GM23338 (cell line): Measurements from ENCODE around the gene OR2F1. TPM values are rescaled to one million over a fixed set of nuclear protein-coding genes. Genes with fewer than 3 reads are reported as not detected.

Experiments used
- ATAC-seq: fragments of 200-7000 bp; cut with Tn5 transposase; 3 replicates; pipeline ENCODE4 v1.9.1; 2020
- DNase-seq: peaks from one replicate; pipeline ENCODE4 v3.0.0-alpha.2; 2015; ENCODE audit warnings: low spot score
- H2AFZ ChIP-seq: fragments of 200-600 bp; sonication (generic); 2 replicates; pipeline ENCODE4 v1.8.0; 2016; ENCODE audit warnings: antibody characterized with exemption, mild to moderate bottlenecking, moderate library complexity
- H3F3A ChIP-seq: fragments of 200-600 bp; sonication (generic); replicated peaks from 2 replicates; pipeline ENCODE4 v1.8.0; 2017; ENCODE audit warnings: antibody characterized with exemption, mixed run types, low read depth
- H3K27ac ChIP-seq: fragments of 200-600 bp; sonication (generic); 2 replicates; pipeline ENCODE4 v1.6.1; 2016; ENCODE audit warnings: low read depth
- H3K27me3 ChIP-seq: fragments of 200-600 bp; sonication (generic); 2 replicates; pipeline ENCODE4 v1.8.0; 2016; ENCODE audit warnings: mild to moderate bottlenecking, mixed run types, moderate library complexity; ENCODE audit not compliant: insufficient read depth
- H3K36me3 ChIP-seq: fragments of 200-600 bp; sonication (generic); 2 replicates; pipeline ENCODE4 v1.8.0; 2016; ENCODE audit warnings: mild to moderate bottlenecking; ENCODE audit not compliant: insufficient read depth
- H3K4me1 ChIP-seq: fragments of 200-600 bp; sonication (generic); 2 replicates; pipeline ENCODE4 v1.8.0; 2016; ENCODE audit warnings: mild to moderate bottlenecking, moderate library complexity; ENCODE audit not compliant: insufficient read depth
- H3K4me2 ChIP-seq: fragments of 200-600 bp; sonication (generic); 2 replicates; pipeline ENCODE4 v1.7.1; 2017; ENCODE audit warnings: mixed run types
- H3K4me3 ChIP-seq: fragments of 200-600 bp; sonication (generic); 2 replicates; pipeline ENCODE4 v1.6.1; 2016; ENCODE audit warnings: mixed run types
- H3K79me2 ChIP-seq: fragments of 200-600 bp; sonication (generic); replicated peaks from 2 replicates; pipeline ENCODE4 v1.8.0; 2017; ENCODE audit warnings: mild to moderate bottlenecking; ENCODE audit not compliant: insufficient read depth
- H3K9me2 ChIP-seq: fragments of 200-600 bp; sonication (generic); 2 replicates; pipeline ENCODE4 v1.8.0; 2017; ENCODE audit not compliant: insufficient read depth
- H4K20me1 ChIP-seq: fragments of 200-600 bp; sonication (generic); replicated peaks from 2 replicates; pipeline ENCODE4 v1.8.0; 2017; ENCODE audit warnings: mild to moderate bottlenecking; ENCODE audit not compliant: insufficient read depth
- H3K27ac Mint-ChIP-seq: 2 replicates; pipeline ENCODE4 v1.8.0; 2020; ENCODE audit warnings: inconsistent platforms, mild to moderate bottlenecking, moderate library complexity, mixed read lengths
- H3K27me3 Mint-ChIP-seq: 3 replicates; pipeline ENCODE4 v1.8.0; 2022; ENCODE audit warnings: low read depth, mild to moderate bottlenecking, moderate library complexity, mixed read lengths, inconsistent platforms; ENCODE audit not compliant: insufficient read depth, poor library complexity
- H3K36me3 Mint-ChIP-seq: 3 replicates; pipeline ENCODE4 v1.8.0; 2021; ENCODE audit warnings: low read depth, mild to moderate bottlenecking, inconsistent platforms, moderate library complexity, mixed read lengths
- H3K4me1 Mint-ChIP-seq: 3 replicates; pipeline ENCODE4 v1.8.0; 2020; ENCODE audit warnings: mild to moderate bottlenecking, inconsistent platforms, mixed read lengths
- H3K4me3 Mint-ChIP-seq: 3 replicates; pipeline ENCODE4 v1.8.0; 2021; ENCODE audit warnings: moderate library complexity, mild to moderate bottlenecking, inconsistent platforms, mixed read lengths
- H3K9me3 Mint-ChIP-seq: 3 replicates; pipeline ENCODE4 v1.8.0; 2020; ENCODE audit warnings: moderate library complexity, mild to moderate bottlenecking, inconsistent platforms, mixed read lengths
- CREB1 ChIP-seq: fragments of 250-450 bp; sonication (Bioruptor Pico); IDR thresholded peaks from 2 replicates; pipeline ENCODE4 v1.5.0; 2020; ENCODE audit warnings: low read depth, mild to moderate bottlenecking, moderate library complexity
- EZH2phosphoT487 ChIP-seq: fragments of 200-600 bp; sonication (generic); IDR thresholded peaks from one replicate; pipeline ENCODE4 v1.8.1; 2018; ENCODE audit warnings: antibody characterized with exemption; ENCODE audit not compliant: unreplicated experiment
- JUNB ChIP-seq: IDR thresholded peaks from one replicate; pipeline ENCODE4 v1.6.1; 2016; ENCODE audit warnings: antibody characterized with exemption; ENCODE audit not compliant: unreplicated experiment
- NANOG ChIP-seq: IDR thresholded peaks from 2 replicates; pipeline ENCODE4 v1.6.1; 2016; ENCODE audit warnings: antibody characterized with exemption, borderline replicate concordance
- POLR2AphosphoS5 ChIP-seq: IDR thresholded peaks from 2 replicates; pipeline ENCODE4 v1.6.1; 2016; ENCODE audit warnings: antibody characterized with exemption, low read depth
- ZNF114 ChIP-seq: fragments of 250-450 bp; sonication (Bioruptor Pico); IDR thresholded peaks from 2 replicates; pipeline ENCODE4 v1.5.0; 2020; ENCODE audit warnings: mild to moderate bottlenecking, moderate library complexity
- polyA plus RNA-seq: library from polyadenylated mRNA; unstranded; fragments of >200 nt; fragmentation: Nextera tagmentation; extraction: Ambion mirVana; gene quantifications from 2 replicates; pipeline ENCODE4 v1.2.1, GENCODE V29; 2016
- total RNA-seq: library from RNA; depleted of rRNA; stranded (reverse); fragments of >200 nt; shearing (Covaris generic); gene quantifications from 2 replicates; pipeline ENCODE4 v1.2.3, GENCODE V29; 2014
- TF ChIP-seq, protein P1 (sequence below): IDR thresholded peaks from 2 replicates; pipeline ENCODE4 v1.6.1; 2016; ENCODE audit warnings: antibody characterized with exemption
- TF ChIP-seq, protein P2 (sequence below), 2 experiments: fragments of 200-600 bp in 1 of 2; sonication (generic) in 1 of 2; conservative IDR thresholded peaks; 2 replicates each; pipeline versions ENCODE4 v1.5.1 to v1.6.1; 2016 to 2017; ENCODE audit warnings: antibody characterized with exemption in 2 of 2, low read depth in 2 of 2, mild to moderate bottlenecking in 2 of 2, moderate library complexity in 1 of 2
- TF ChIP-seq, protein P3 (sequence below): IDR thresholded peaks from one replicate; pipeline ENCODE4 v1.6.1; 2018; ENCODE audit warnings: antibody characterized with exemption; ENCODE audit not compliant: unreplicated experiment

The OR2F1 gene
- total and polyA plus RNA-seq, 2 experiments from 2014 or later = not detected

DNA sequence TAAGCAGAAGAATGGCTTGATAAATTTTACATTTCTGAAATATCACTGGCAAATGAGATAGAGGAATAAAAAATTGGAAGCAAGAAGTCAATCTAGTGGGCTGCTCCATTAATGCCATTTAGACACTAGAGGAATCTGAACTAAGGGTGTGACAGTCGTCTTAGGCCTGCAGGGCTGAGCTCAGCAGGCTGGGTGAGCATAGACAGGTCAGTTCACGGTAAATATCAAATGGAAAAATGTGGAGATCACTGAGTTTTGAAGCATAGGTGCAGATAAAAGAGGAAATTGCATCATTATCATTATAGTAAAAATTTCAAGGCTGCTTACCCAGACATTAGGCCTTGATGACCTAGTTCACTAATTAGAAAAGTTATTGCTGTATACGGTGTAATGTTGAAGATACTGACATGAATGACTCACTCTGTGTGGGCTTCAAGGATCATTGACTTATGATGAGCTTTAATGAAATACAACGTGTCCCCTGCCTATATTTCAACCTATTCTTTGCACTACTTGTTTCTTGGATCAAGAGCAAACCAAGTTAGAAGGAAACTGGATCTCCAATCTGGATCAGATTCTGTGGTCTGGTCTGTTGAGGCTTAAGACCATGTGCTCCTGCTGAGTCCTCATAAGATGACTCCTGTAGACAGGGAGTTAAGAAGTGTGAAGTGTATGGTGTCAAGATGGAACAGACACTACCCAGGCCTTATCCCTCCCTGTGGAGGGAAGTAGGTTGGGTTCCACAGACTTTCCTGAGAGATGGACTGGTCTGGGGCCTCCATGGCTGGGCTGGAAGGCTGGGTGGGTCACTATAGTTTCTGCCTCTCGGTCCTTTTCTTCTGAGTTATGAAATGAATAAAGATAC lies 16.0 kb upstream of the OR2F1 start:
- H2AFZ ChIP-seq = no peak overlapping the region

DNA sequence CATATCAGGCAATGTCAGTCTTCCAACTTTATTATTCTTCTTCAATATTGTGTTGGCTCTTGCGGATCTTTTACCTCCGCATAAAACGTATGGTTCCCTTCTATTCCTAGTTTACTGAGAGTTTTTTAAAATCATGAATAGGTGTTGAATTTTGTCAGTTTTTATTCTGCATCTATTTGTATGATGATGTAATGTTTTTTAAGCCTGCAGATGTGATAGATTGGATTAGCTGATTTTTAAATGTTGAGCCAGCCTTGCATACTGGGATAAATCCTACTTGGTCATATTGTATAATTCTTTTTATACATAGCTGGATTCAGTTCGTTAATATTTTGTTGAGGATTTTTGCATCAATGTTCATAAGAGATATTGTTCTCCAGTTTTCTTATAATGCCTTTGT lies 9.2 kb upstream of the OR2F1 start:
- H2AFZ ChIP-seq = no peak overlapping the region
- H3F3A ChIP-seq = no peaks in the 10 kb centered on the region
- H3K9me3 Mint-ChIP-seq = no peaks in the 10 kb centered on the region; the same call in 1 of the 3 replicates
- H3K4me1 ChIP-seq = no peaks in the 10 kb centered on the region
- DNase-seq = no peak
- H3K36me3 ChIP-seq = no peaks in the 10 kb centered on the region
- H3K27ac Mint-ChIP-seq = no peak overlapping the region
- H3K9me2 ChIP-seq = no peaks in the 10 kb centered on the region
- no peak overlapping the region for H3K4me2 ChIP-seq
- H3K36me3 Mint-ChIP-seq = no peaks in the 10 kb centered on the region
- no peak for ATAC-seq
- H3K27ac ChIP-seq = no peak overlapping the region
- no peaks in the 10 kb centered on the region for H4K20me1 ChIP-seq
- no peaks in the 10 kb centered on the region for H3K27me3 Mint-ChIP-seq
- H3K4me3 ChIP-seq = no peak overlapping the region
- no peak overlapping the region for H3K4me3 Mint-ChIP-seq
- no peaks in the 10 kb centered on the region for H3K79me2 ChIP-seq
- H3K27me3 ChIP-seq = no peaks in the 10 kb centered on the region
- H3K4me1 Mint-ChIP-seq = no peaks in the 10 kb centered on the region
- TF ChIP-seq POLR2AphosphoS5 = no peak
- no peak for TF ChIP-seq CREB1
- TF ChIP-seq EZH2phosphoT487 = no peak
- TF ChIP-seq, protein P1, sequence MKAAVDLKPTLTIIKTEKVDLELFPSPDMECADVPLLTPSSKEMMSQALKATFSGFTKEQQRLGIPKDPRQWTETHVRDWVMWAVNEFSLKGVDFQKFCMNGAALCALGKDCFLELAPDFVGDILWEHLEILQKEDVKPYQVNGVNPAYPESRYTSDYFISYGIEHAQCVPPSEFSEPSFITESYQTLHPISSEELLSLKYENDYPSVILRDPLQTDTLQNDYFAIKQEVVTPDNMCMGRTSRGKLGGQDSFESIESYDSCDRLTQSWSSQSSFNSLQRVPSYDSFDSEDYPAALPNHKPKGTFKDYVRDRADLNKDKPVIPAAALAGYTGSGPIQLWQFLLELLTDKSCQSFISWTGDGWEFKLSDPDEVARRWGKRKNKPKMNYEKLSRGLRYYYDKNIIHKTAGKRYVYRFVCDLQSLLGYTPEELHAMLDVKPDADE = no peak
- TF ChIP-seq JUNB = no peak
- TF ChIP-seq ZNF114 (CRISPR knock-in tag) = no peak
- TF ChIP-seq, protein P2, sequence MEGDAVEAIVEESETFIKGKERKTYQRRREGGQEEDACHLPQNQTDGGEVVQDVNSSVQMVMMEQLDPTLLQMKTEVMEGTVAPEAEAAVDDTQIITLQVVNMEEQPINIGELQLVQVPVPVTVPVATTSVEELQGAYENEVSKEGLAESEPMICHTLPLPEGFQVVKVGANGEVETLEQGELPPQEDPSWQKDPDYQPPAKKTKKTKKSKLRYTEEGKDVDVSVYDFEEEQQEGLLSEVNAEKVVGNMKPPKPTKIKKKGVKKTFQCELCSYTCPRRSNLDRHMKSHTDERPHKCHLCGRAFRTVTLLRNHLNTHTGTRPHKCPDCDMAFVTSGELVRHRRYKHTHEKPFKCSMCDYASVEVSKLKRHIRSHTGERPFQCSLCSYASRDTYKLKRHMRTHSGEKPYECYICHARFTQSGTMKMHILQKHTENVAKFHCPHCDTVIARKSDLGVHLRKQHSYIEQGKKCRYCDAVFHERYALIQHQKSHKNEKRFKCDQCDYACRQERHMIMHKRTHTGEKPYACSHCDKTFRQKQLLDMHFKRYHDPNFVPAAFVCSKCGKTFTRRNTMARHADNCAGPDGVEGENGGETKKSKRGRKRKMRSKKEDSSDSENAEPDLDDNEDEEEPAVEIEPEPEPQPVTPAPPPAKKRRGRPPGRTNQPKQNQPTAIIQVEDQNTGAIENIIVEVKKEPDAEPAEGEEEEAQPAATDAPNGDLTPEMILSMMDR (conservative IDR thresholded peaks at IDR 0.05; ENCODE audit: low read depth in 2 of 2) = no peak

More for the DNA sequence above, 16.0 kb upstream of the OR2F1 start:
- H4K20me1 ChIP-seq = no peaks in the 10 kb centered on the region
- Mint-ChIP-seq H3K36me3 (no peaks in the 10 kb centered on the region), H3K27ac (no peak overlapping the region), H3K4me1 (no peaks in the 10 kb centered on the region), H3K9me3 (no peaks in the 10 kb centered on the region), H3K27me3 (no peaks in the 10 kb centered on the region), H3K4me3 (no peak overlapping the region)
- no peaks in the 10 kb centered on the region for H3K4me1 ChIP-seq
- no peaks in the 10 kb centered on the region for H3K27me3 ChIP-seq
- no peaks in the 10 kb centered on the region for H3K36me3 ChIP-seq
- no peak overlapping the region for H3K4me2 ChIP-seq
- no peaks in the 10 kb centered on the region for H3K79me2 ChIP-seq
- DNase-seq = no peak
- H3K27ac ChIP-seq = no peak overlapping the region
- H3F3A ChIP-seq = no peaks in the 10 kb centered on the region
- H3K4me3 ChIP-seq = no peak overlapping the region
- TF ChIP-seq, protein P3, sequence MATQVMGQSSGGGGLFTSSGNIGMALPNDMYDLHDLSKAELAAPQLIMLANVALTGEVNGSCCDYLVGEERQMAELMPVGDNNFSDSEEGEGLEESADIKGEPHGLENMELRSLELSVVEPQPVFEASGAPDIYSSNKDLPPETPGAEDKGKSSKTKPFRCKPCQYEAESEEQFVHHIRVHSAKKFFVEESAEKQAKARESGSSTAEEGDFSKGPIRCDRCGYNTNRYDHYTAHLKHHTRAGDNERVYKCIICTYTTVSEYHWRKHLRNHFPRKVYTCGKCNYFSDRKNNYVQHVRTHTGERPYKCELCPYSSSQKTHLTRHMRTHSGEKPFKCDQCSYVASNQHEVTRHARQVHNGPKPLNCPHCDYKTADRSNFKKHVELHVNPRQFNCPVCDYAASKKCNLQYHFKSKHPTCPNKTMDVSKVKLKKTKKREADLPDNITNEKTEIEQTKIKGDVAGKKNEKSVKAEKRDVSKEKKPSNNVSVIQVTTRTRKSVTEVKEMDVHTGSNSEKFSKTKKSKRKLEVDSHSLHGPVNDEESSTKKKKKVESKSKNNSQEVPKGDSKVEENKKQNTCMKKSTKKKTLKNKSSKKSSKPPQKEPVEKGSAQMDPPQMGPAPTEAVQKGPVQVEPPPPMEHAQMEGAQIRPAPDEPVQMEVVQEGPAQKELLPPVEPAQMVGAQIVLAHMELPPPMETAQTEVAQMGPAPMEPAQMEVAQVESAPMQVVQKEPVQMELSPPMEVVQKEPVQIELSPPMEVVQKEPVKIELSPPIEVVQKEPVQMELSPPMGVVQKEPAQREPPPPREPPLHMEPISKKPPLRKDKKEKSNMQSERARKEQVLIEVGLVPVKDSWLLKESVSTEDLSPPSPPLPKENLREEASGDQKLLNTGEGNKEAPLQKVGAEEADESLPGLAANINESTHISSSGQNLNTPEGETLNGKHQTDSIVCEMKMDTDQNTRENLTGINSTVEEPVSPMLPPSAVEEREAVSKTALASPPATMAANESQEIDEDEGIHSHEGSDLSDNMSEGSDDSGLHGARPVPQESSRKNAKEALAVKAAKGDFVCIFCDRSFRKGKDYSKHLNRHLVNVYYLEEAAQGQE = no peak
- TF ChIP-seq POLR2AphosphoS5 (no peak), NANOG (no peak)
- TF ChIP-seq, protein P1 = no peak
- ATAC-seq = no peak
- H3K9me2 ChIP-seq = no peaks in the 10 kb centered on the region
